HG02678 (cell line): Measurements from ENCODE around the gene ACSS3.

Experiments
- ATAC-seq: cut with Tn5 transposase; IDR thresholded peaks from one replicate; pipeline ENCODE4 v1.9.1; 2021; ENCODE audit warnings: mild to moderate bottlenecking, moderate library complexity; ENCODE audit not compliant: unreplicated experiment

Gene ACSS3

GRCh38 chr12:81288651-81289050 is 210.8 kb downstream of the ACSS3 start:
- ATAC-seq: no peak

GRCh38 chr12:81294325-81295190 is 216.7 kb downstream of the ACSS3 start:
- no peak for ATAC-seq

- no peak for ATAC-seq
Observed at GRCh38 chr12:81295251-81295650, 217.4 kb downstream of the ACSS3 start.

GRCh38 chr12:81296556-81297305 is 218.9 kb downstream of the ACSS3 start:
- no peak for ATAC-seq

- no peak for ATAC-seq
Observed at GRCh38 chr12:81297601-81298000, 219.7 kb downstream of the ACSS3 start.

- no peak for ATAC-seq
Observed at GRCh38 chr12:81300454-81300853, 222.6 kb downstream of the ACSS3 start.

- no peak for ATAC-seq
Observed at GRCh38 chr12:81303935-81304334, 226.1 kb downstream of the ACSS3 start.
